Stimulated activated CD4-positive, alpha-beta T cell treated with anti-CD3 and anti-CD28 coated beads, Interleukin-12 subunit alpha, Interleukin-12 subunit beta, amount 100 ng/mL, for 4 hours (primary cell): Measurements from ENCODE around the gene ZNF319.

Experiments used
- DNase-seq: peaks from one replicate; pipeline ENCODE4 v3.0.0-alpha.2; 2020

Gene ZNF319

GRCh38 chr16:57970970-57971369 lies 29.5 kb downstream of the ZNF319 start, which contains the start of gene CNGB1:
CNGB1 (minus strand) TSS chr16:57971128; CDS start chr16:57967286, 3,842 bp downstream.
- DNase-seq: no peak

GRCh38 chr16:57970319-57970718 lies 30.2 kb downstream of the ZNF319 start:
- DNase-seq: no peak

GRCh38 chr16:57969451-57970123 lies 30.9 kb downstream of the ZNF319 start:
- DNase-seq: no peak

GRCh38 chr16:57967916-57968315 lies 32.6 kb downstream of the ZNF319 start:
- DNase-seq: no peak

GRCh38 chr16:57966986-57967385 lies 33.5 kb downstream of the ZNF319 start:
- DNase-seq: no peak

GRCh38 chr16:57966204-57966771 lies 34.2 kb downstream of the ZNF319 start:
- no peak for DNase-seq

GRCh38 chr16:57964157-57964700 lies 36.2 kb downstream of the ZNF319 start:
- DNase-seq: no peak

GRCh38 chr16:57962756-57963155 lies 37.7 kb downstream of the ZNF319 start:
- no peak for DNase-seq

GRCh38 chr16:57962046-57962445 lies 38.4 kb downstream of the ZNF319 start:
- no peak for DNase-seq

- DNase-seq: no peak
Measured at GRCh38 chr16:57961538-57961937, 38.9 kb downstream of the ZNF319 start.

GRCh38 chr16:57960826-57961472 lies 39.5 kb downstream of the ZNF319 start:
- DNase-seq: no peak

GRCh38 chr16:57960310-57960709 lies 40.2 kb downstream of the ZNF319 start:
- DNase-seq: no peak

GRCh38 chr16:57959804-57960203 lies 40.7 kb downstream of the ZNF319 start:
- no peak for DNase-seq

GRCh38 chr16:57959121-57959520 lies 41.4 kb downstream of the ZNF319 start:
- no peak for DNase-seq

- no peak for DNase-seq
Measured at GRCh38 chr16:57958544-57958943, 41.9 kb downstream of the ZNF319 start.

- DNase-seq: no peak
Measured at GRCh38 chr16:57957673-57958392, 42.6 kb downstream of the ZNF319 start.

- DNase-seq: no peak
Measured at GRCh38 chr16:57956924-57957672, 43.4 kb downstream of the ZNF319 start.

GRCh38 chr16:57956270-57956808 lies 44.1 kb downstream of the ZNF319 start:
- DNase-seq: no peak

GRCh38 chr16:57955572-57956188 lies 44.8 kb downstream of the ZNF319 start:
- no peak for DNase-seq

- no peak for DNase-seq
Measured at GRCh38 chr16:57953857-57954256, 46.6 kb downstream of the ZNF319 start.

GRCh38 chr16:57952909-57953308 lies 47.6 kb downstream of the ZNF319 start:
- no peak for DNase-seq
